NT2/D1 (cell line): ENCODE results near the gene DBI.

Experiments
- DNase-seq: peaks from one replicate; pipeline ENCODE4 v3.0.0-alpha.2; 2011; ENCODE audit warnings: low read depth, low spot score
- H3K27me3 ChIP-seq: 2 replicates; pipeline ENCODE4 v1.6.0; 2011; ENCODE audit warnings: mild to moderate bottlenecking; ENCODE audit not compliant: insufficient read length, insufficient read depth
- H3K36me3 ChIP-seq: 2 replicates; pipeline ENCODE4 v1.6.1; 2011; ENCODE audit warnings: mild to moderate bottlenecking, low read length, mixed read lengths; ENCODE audit not compliant: insufficient read depth, insufficient read length
- H3K4me1 ChIP-seq: 2 replicates; pipeline ENCODE4 v1.5.1; 2011; ENCODE audit not compliant: insufficient read depth, insufficient read length
- H3K4me3 ChIP-seq: 2 replicates; pipeline ENCODE4 v1.5.1; 2011; ENCODE audit warnings: low read depth; ENCODE audit not compliant: insufficient read length
- H3K9ac ChIP-seq: 2 replicates; pipeline ENCODE4 v1.6.0; 2011; ENCODE audit warnings: low read depth; ENCODE audit not compliant: insufficient read length
- H3K9me3 ChIP-seq: 2 replicates; pipeline ENCODE4 v1.5.1; 2011; ENCODE audit warnings: mild to moderate bottlenecking, low read length; ENCODE audit not compliant: insufficient read depth
- SUZ12 ChIP-seq: IDR thresholded peaks from 2 replicates; pipeline ENCODE4 v1.6.1; 2011; ENCODE audit not compliant: insufficient read length, insufficient read depth; ENCODE audit errors: extremely low read depth
- YY1 ChIP-seq: IDR thresholded peaks from 2 replicates; pipeline ENCODE4 v1.6.1; 2011; ENCODE audit not compliant: insufficient read length, insufficient read depth
- ZNF274 ChIP-seq: IDR thresholded peaks from 2 replicates; pipeline ENCODE4 v1.6.1; 2011; ENCODE audit warnings: mild to moderate bottlenecking, low read depth, low read length

The DBI gene

GRCh38 chr2:119376810-119377209, 10.0 kb downstream of the DBI start:
- TF ChIP-seq SUZ12 (no peak), ZNF274 (no peak), YY1 (no peak)
- H3K9ac ChIP-seq: no peak overlapping the region

DNA sequence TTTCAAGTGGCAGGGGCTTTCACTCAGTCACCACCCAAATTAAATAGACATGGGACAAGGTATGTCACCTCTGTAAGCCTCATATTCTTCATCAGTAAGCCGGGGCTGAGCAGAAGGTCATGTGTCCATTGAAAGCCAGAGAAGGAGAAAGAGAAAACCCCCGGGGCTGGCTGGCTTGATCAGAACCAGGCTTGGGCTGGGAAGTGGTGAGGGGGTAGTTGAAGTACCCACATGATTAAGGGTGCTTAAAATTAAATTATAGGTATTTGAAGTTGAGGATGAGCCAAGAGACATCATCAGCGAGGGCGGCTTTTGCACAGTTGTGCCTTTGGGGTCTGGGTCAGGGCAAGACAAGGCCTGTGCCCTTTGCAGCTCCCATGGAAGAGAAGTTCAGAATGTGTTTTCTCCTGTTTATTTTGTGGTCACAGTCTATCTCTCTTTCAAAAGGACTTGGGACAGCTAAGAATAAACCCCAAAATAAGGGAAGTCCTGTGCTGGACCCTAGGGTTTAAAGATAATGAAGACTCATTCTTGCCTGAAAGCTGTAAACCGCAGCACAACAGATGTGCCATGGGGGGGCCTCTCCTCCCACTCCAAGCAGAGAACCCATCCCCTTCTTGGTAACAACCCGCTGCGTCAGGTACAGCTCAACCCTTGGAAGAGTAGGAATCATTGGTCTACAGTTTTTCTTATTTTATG, 10.7 kb downstream of the DBI start:
- TF ChIP-seq SUZ12 (no peak), ZNF274 (no peak), YY1 (no peak)

More at GRCh38 chr2:119376810-119377209, 10.0 kb downstream of the DBI start:
- Histone ChIP-seq H3K27me3 (no peaks in the 10 kb centered on the region), H3K4me1 (no peaks in the 10 kb centered on the region), H3K9me3 (peaks cover 10% of the 10 kb centered on the region; the same call in 1 of the 2 replicates), H3K36me3 (peaks cover 19% of the 10 kb centered on the region), H3K4me3 (no peak overlapping the region)
- DNase-seq: no peak

DNA sequence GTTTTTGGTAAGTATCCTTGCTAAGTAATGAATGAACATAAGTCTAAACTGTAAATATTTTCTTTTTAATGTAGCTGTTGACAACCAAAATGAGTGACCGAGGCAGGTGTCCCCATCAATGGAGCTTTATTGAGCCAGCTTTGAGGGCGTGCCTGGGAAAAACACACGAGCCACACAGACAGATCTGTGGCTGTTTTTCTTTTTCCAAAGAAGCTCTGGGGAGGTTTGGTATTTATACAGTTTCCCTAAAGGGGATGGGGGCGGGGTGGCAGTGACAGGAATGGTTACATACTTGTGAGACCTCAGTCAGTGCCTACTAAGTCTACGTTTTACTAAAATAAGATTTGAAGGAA, 11.2 kb downstream of the DBI start:
- TF ChIP-seq YY1 (no peak), SUZ12 (no peak), ZNF274 (no peak)
- Histone ChIP-seq H3K9me3 (peaks cover 7% of the 10 kb centered on the region; the same call in 1 of the 2 replicates), H3K9ac (no peak overlapping the region), H3K4me1 (no peaks in the 10 kb centered on the region), H3K36me3 (peaks cover 7% of the 10 kb centered on the region), H3K4me3 (no peak overlapping the region), H3K27me3 (no peaks in the 10 kb centered on the region)
- DNase-seq: no peak

More for the DNA sequence above, 10.7 kb downstream of the DBI start:
- H3K36me3 ChIP-seq: peaks cover 12% of the 10 kb centered on the region
- no peak overlapping the region for H3K4me3 ChIP-seq
- no peaks in the 10 kb centered on the region for H3K27me3 ChIP-seq
- H3K4me1 ChIP-seq: no peaks in the 10 kb centered on the region
- H3K9ac ChIP-seq: no peak overlapping the region
- H3K9me3 ChIP-seq: peaks cover 10% of the 10 kb centered on the region; the same call in 1 of the 2 replicates
- DNase-seq: no peak

DNA sequence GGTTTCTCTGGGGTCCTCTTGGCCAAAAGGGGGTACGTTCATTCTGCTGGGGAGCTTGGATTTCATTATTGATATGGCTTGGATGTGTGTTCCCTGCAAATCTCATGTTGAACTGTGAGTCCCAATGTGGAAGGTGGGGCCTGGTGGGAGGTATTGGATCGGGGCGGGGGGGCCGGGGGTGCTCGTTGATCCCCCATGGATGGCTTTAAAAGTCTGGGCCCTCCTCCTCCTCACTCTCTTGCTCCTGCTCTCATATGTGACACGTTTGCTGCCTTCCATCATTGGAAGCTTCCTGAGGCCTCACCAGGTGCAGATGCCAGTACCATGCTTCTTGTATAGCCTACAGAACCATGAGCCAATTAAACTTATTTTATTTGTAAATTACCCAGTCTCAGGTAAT, 11.8 kb downstream of the DBI start:
- no peaks in the 10 kb centered on the region for H3K4me1 ChIP-seq

DNA sequence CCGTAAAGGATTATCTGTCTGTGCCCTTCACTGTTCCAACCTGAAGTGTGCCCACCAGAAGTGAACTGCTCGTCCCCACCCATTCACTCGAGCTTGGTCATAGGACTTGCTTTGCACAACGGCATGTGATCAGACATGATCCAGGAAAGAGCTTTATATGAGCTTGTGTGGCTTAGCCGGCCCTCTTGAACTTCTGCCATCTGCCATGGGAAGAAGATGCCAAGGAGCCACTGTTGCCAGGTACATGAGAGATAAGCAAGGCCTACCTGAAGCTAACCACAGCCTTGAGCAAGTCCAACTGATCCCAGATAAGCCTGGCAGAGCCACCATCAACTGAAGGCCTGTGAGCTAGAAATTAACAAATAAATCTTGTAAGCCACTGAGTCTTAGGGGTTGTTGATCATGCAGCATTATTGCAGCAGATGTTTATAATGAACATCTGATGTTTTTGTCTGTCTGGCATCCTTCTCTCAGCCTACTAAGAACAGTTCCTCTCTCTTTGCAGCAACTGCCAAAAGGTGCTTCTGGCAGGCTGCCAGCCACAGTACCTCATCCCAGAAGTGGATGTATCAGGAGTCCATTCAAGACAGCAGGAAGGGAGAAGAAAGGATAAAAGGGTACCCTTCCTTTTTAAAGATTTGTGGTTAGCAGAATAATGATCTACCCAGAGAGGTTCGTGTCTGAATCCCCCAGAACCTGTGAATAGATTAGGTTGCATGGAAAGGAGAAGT, 16.8 kb downstream of the DBI start:
- no peak for TF ChIP-seq SUZ12
- no peak for TF ChIP-seq YY1
- no peak for TF ChIP-seq ZNF274
- H3K4me1 ChIP-seq: no peaks in the 10 kb centered on the region
- H3K27me3 ChIP-seq: no peaks in the 10 kb centered on the region
- H3K4me3 ChIP-seq: no peak overlapping the region
- H3K9ac ChIP-seq: no peak overlapping the region
- H3K36me3 ChIP-seq: no peaks in the 10 kb centered on the region
- no peak for DNase-seq
- no peaks in the 10 kb centered on the region for H3K9me3 ChIP-seq

More for the DNA sequence above, 11.8 kb downstream of the DBI start:
- no peak for DNase-seq
- no peak overlapping the region for H3K4me3 ChIP-seq
- peaks cover 1% of the 10 kb centered on the region for H3K36me3 ChIP-seq
- no peak for TF ChIP-seq YY1
- no peak for TF ChIP-seq SUZ12
- TF ChIP-seq ZNF274: no peak
- H3K9me3 ChIP-seq: peaks cover 1% of the 10 kb centered on the region; the same call in 1 of the 2 replicates
- no peak overlapping the region for H3K9ac ChIP-seq
- H3K27me3 ChIP-seq: no peaks in the 10 kb centered on the region

DNA sequence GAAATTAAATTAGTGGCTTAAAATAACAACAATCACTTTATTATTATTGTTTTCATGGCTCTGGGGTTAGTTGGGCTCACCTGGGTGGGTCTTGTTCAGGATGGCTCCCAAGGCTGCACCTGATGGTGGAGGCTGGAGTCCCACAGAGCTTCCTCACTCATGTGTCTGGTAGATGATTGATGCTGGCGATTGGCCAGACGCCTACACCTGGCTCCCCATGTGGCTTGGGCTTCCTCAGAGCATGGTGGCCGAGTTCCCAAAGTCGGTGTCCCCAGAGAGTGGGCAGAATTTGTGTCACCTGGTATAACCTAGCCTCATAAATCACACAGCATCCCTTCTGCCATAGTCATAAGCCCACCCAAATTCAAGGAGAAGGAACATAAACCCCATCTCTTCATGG, 18.2 kb downstream of the DBI start:
- no peak for DNase-seq
- no peaks in the 10 kb centered on the region for H3K36me3 ChIP-seq
- no peak overlapping the region for H3K9ac ChIP-seq
- H3K4me3 ChIP-seq: no peak overlapping the region
- H3K4me1 ChIP-seq: no peaks in the 10 kb centered on the region
- no peaks in the 10 kb centered on the region for H3K9me3 ChIP-seq
- no peaks in the 10 kb centered on the region for H3K27me3 ChIP-seq
- TF ChIP-seq SUZ12 (no peak), ZNF274 (no peak), YY1 (no peak)

DNA sequence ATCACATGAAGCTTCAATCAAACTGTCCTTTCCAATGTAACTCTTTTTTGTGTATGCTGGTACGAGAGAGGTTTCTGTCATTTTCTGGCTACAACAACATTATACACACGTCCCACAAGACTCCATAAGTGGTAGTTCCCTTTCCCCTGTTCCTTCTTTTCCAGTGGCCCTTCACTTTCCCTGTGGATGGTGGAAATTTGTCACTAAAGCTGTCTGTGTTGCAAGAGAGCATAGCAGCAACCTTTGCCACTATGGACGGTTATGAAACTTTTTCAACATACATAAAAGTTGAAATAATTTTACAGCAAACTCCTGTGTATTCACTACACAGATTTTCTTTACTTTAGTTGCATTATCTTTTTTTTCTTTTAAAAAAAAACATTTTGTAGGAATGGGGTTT, 18.7 kb downstream of the DBI start:
- Histone ChIP-seq H3K27me3 (no peaks in the 10 kb centered on the region), H3K4me3 (no peak overlapping the region), H3K9me3 (no peaks in the 10 kb centered on the region), H3K9ac (no peak overlapping the region), H3K4me1 (no peaks in the 10 kb centered on the region), H3K36me3 (no peaks in the 10 kb centered on the region)
- no peak for DNase-seq
- TF ChIP-seq ZNF274 (no peak), YY1 (no peak), SUZ12 (no peak)
